ENCODE data around the gene SEPTIN5. TPM values are rescaled to one million over a fixed set of nuclear protein-coding genes. Genes with fewer than 3 reads are reported as not detected.

SEPTIN5 gene
- polyA plus RNA-seq, 3 donors = 28.1 to 37.6 (median 32.6) TPM

DNA sequence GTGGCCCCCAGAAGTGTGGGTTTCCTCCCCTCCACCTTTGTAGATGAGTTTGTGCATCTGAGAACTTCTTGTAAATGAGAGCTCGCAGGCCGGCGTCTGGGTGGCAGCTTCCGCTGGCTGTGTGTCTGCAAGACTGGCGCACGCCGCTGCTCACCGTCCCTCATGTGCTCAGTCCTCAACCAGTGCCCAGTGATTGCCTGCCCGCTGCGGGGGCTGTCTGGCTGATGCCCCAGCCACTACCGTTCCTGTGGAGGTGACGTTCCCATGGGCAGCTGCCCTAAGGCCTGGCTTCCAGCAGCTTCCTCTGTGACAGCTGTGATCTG, 55.1 kb downstream of the SEPTIN5 start:
- DNase-seq (ENCODE audit: low read depth in 3 of 3, low spot score in 2 of 3) = no peak

GRCh38 chr22:19770349-19771220, 56.3 kb downstream of the SEPTIN5 start:
- no peak for DNase-seq (ENCODE audit: low read depth in 3 of 3, low spot score in 2 of 3)

DNA sequence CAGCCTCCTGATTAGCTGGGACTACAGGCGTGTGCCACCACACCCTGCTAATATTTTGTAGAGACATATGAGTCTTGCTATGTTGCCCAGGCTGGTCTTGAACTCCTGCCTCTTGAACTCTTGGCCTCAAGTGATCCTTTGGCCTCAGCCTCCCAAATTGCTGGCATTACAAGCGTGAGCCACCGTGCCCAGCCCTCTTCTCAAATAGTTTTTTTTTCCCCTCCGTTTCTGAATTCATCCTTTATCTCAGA, 58.0 kb downstream of the SEPTIN5 start:
- DNase-seq (ENCODE audit: low read depth in 3 of 3, low spot score in 2 of 3) = no peak

Other genes with a start within 250 kb of the SEPTIN5 start
- gene UFD1, start 235.3 kb upstream of the SEPTIN5 start, polyA plus RNA-seq (ENCODE audit: insufficient read length in 3 of 3) = 10 to 100 TPM; 67.7 to 77.5 (median 70.7) TPM
- gene CDC45, start 234.6 kb upstream of the SEPTIN5 start, polyA plus RNA-seq (ENCODE audit: insufficient read length in 3 of 3) = 10 to 100 TPM; 17.0 to 18.7 (median 18.1) TPM
- 10 to 100 TPM; 16.6 to 24.5 (median 22.2) TPM for gene CLDN5, start 190.1 kb upstream of the SEPTIN5 start, polyA plus RNA-seq (ENCODE audit: insufficient read length in 3 of 3)
- gene GP1BB, start 9.0 kb downstream of the SEPTIN5 start, polyA plus RNA-seq (ENCODE audit: insufficient read length in 3 of 3) = 1 to 10 TPM; 2.2 to 3.4 (median 2.9) TPM
- under 1 TPM; 0.11 to 0.26 (median 0.14) TPM for gene TBX1, start 46.3 kb downstream of the SEPTIN5 start, polyA plus RNA-seq (ENCODE audit: insufficient read length in 3 of 3)
- gene GNB1L, start 140.4 kb downstream of the SEPTIN5 start, polyA plus RNA-seq (ENCODE audit: insufficient read length in 3 of 3) = 1 to 10 TPM; 2.3 to 3.5 (median 3.2) TPM
- 10 to 100 TPM; 20.1 to 23.0 (median 21.8) TPM for gene RTL10, start 140.4 kb downstream of the SEPTIN5 start, polyA plus RNA-seq (ENCODE audit: insufficient read length in 3 of 3)
- gene COMT, start 227.3 kb downstream of the SEPTIN5 start, polyA plus RNA-seq (ENCODE audit: insufficient read length in 3 of 3) = 100 to 1,000 TPM in 2 of 3 donors, 10 to 100 TPM in 1; 88.6 to 126 (median 107) TPM
- 10 to 100 TPM; 20.1 to 27.5 (median 20.5) TPM for gene TXNRD2, start 227.3 kb downstream of the SEPTIN5 start, polyA plus RNA-seq (ENCODE audit: insufficient read length in 3 of 3)